Retinal pigment epithelial cell (primary cell): Measurements from ENCODE around the gene UVRAG.

Experiments
- DNase-seq: peaks from one replicate; pipeline ENCODE4 v3.0.0-alpha.2; 2010; ENCODE audit warnings: low read depth
- H3K4me3 ChIP-seq: 2 replicates; pipeline ENCODE4 v1.5.1; 2011; ENCODE audit warnings: mild to moderate bottlenecking, low read length, control low read depth, moderate library complexity
- CTCF ChIP-seq: conservative IDR thresholded peaks from 2 replicates; pipeline ENCODE4 v1.5.1; 2011; ENCODE audit warnings: low read depth, low read length, control low read depth, inconsistent platforms

The UVRAG gene

GRCh38 chr11:76004400-76004799 is 189.4 kb downstream of the UVRAG start:
- no peak for DNase-seq
- TF ChIP-seq CTCF = no peak
- H3K4me3 ChIP-seq = no peak overlapping the region

- no peak overlapping the region for H3K4me3 ChIP-seq
- no peak for TF ChIP-seq CTCF
- no peak for DNase-seq
Observed at GRCh38 chr11:76005756-76006155, 190.7 kb downstream of the UVRAG start.

GRCh38 chr11:76007166-76007565 is 192.2 kb downstream of the UVRAG start:
- no peak for TF ChIP-seq CTCF
- DNase-seq = no peak

GRCh38 chr11:76008474-76008873 is 193.5 kb downstream of the UVRAG start:
- TF ChIP-seq CTCF = no peak
- DNase-seq = no peak
- no peak overlapping the region for H3K4me3 ChIP-seq

More at GRCh38 chr11:76007166-76007565, 192.2 kb downstream of the UVRAG start:
- H3K4me3 ChIP-seq = no peak overlapping the region

- H3K4me3 ChIP-seq = no peak overlapping the region
- TF ChIP-seq CTCF = no peak
- DNase-seq = no peak
Observed at GRCh38 chr11:76010051-76010450, 195.0 kb downstream of the UVRAG start.

GRCh38 chr11:76013526-76013925 is 198.5 kb downstream of the UVRAG start:
- no peak overlapping the region for H3K4me3 ChIP-seq
- TF ChIP-seq CTCF = no peak
- no peak for DNase-seq

- TF ChIP-seq CTCF = no peak
- DNase-seq = no peak
- no peak overlapping the region for H3K4me3 ChIP-seq
Observed at GRCh38 chr11:76023236-76024068, 208.4 kb downstream of the UVRAG start.
